HG03045 (cell line): ENCODE measurements around the gene RAD51AP1.

ENCODE experiments used
- ATAC-seq: cut with Tn5 transposase; IDR thresholded peaks from one replicate; pipeline ENCODE4 v1.9.1; 2021; ENCODE audit warnings: mild to moderate bottlenecking, moderate library complexity; ENCODE audit not compliant: unreplicated experiment

RAD51AP1 gene

DNA sequence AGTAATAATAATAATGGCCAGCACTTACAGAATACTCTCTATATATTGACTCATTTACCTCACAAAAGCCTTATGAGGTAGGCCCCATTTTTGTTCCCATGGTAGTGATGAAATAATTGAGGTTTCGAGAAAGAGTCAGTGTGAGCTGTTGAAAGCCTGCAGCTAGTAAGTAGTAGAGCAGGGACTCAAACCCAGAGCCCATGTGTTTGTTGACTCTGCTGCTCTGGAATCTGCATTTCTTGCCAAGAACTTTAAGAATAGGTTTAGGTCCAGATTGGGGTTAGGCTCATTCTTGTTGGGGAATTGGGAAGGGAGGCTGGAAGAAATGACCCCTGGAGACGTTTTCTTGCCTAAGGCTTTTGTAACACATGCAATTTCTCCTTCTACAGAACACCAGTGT, 51.3 kb downstream of the RAD51AP1 start:
- ATAC-seq = no peak

DNA sequence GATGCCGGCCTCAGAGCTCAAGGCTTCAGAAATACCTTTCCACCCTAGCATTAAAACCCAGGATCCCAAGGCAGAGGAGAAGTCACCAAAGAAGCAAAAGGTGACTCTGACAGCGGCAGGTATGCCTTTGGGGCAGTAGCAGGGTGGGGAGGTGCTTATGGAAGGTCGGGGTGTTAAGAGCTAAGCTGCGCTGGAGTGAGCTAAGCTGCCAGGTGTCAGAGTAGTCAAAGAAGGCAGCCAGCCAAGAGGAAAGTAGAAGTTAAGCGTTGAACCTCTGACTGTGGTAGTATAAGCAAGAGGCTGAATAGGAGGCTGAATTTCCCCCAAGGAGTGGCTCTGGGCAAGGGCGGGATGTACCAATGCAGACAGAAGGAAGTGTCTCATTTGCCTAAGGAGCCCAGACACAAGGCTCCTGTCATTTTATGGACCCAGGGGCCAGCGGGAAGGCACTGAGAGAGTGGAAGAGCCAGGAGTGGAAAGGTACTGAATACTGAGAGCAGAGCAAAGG, 52.5 kb downstream of the RAD51AP1 start:
- ATAC-seq = no peak

DNA sequence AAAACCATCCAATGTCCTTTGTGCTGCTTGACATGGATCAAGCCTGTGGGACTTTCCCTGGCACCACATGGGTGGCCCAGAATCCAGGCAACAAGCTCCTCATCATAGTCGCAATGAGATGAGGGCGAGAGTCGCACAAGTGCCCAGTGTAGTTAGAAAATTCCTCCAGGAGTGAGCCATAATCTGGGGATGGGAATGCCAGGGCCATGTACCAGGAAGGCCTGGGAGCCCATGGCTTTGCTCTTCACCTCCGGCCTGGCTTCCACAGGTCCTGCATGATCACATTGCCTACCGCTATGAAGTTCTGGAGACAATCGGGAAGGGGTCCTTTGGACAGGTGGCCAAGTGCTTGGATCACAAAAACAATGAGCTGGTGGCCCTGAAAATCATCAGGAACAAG, 57.2 kb downstream of the RAD51AP1 start:
- ATAC-seq = no peak

DNA sequence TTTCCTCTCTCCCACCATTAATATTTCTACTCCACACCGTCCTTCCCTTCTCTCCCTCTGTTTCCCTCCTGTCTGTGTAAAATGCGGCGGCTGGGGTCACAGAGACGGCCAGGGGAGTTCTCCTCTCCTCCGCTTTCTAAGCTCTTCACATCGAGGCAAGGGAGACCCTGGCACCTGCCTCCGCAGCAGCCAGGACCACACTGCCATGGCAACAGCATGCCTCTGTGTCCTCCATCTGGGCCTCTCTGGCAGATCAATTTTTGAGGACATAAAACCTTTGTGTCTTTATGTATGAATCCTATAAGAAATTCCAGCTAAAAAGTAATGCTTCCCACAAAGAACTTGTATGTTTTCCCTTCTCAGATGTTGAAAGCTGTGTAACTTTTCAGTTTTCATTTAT, 64.7 kb downstream of the RAD51AP1 start:
- no peak for ATAC-seq

DNA sequence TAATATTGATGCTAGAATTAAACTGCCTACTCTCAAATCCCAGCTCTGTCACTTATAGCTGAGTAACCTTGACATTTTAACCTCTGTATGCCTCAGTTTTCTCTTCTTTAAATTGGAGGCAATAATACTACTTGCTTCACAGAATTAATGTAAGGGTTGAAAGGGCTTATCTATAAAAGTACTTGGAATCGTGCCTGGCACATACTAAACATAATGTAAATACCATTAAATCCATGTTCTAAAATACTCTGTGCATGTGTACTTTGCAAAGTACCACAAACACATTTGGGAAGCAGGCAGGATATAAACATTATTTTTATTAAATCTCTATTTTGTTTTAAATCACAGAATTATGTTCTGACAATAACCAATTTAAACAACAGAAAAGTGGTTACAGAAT, 65.3 kb downstream of the RAD51AP1 start:
- no peak for ATAC-seq

DNA sequence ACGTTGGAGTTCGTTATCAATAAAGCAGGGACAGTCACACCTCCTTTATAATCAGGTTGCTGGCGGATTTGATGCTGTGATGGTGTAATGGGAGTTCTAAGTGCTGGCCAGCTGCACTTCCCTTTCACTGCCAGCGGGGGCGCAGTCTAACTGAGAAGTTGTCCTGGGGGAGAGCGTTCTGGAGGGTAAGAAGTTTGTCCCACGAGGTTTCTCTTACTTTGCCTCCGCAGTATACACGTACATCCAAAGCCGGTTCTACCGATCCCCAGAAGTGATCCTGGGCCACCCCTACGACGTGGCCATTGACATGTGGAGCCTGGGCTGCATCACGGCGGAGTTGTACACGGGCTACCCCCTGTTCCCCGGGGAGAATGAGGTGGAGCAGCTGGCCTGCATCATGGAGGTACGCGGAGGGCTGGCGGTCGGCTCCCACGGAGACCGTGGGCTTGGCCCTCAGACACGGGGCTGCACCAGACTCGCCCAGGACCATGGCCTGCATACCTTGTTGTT, 66.0 kb downstream of the RAD51AP1 start:
- ATAC-seq = peak; percentile 96

DNA sequence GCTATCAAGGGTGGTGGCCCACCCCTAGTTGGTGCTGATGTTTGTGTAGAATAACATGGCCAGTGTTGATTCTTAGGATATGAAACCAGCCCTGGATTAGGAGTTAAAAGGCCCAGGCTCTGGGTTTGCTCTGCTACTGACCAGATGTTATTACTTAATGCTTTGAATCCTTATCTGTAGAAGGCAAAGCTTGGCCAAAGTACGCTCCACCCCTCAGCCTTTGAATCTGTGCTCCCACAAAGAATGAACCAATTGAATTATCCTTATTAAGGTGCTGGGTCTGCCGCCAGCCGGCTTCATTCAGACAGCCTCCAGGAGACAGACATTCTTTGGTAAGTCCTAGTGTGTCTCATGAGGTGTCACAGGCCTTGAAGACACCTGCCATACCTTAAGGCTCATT, 68.4 kb downstream of the RAD51AP1 start:
- no peak for ATAC-seq

DNA sequence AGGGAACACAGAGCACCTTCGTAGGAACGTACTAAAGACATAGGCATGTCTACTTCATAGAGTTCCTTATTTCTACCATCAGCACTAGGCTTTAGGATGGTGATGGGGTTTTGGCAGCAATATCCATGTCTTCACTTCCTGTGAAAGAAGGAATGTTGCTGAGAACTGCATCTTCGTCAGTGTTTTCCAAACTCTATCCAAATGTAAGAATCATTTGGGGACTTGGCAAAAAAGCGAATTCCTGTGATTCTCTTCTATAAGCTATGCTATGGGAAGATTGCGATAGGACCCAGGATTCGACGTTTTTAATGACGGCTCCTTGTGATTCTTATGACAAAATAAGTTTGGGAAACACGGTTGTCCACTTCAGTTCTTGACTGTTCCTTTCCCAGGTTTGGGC, 70.4 kb downstream of the RAD51AP1 start:
- no peak for ATAC-seq
